Smooth muscle cell (in vitro differentiated cells): ENCODE measurements around the gene SOBP. TPM values are rescaled to one million over a fixed set of nuclear protein-coding genes. Genes with fewer than 3 reads are reported as not detected.

Experiments
- DNase-seq: peaks from one replicate; lab custom pipeline; 2025; ENCODE audit not compliant: unreplicated experiment; lab: John Stamatoyannopoulos, UW
- H2AFZ ChIP-seq: fragments of 200-600 bp; sonication (generic); 2 replicates; pipeline ENCODE4 v1.6.0; 2016; ENCODE audit warnings: antibody characterized with exemption, low read depth, mild to moderate bottlenecking
- H3F3A ChIP-seq: fragments of 200-600 bp; sonication (generic); 2 replicates; pipeline ENCODE4 v1.6.0; 2017; ENCODE audit warnings: antibody characterized with exemption, low read depth
- H3K27ac ChIP-seq: fragments of 200-600 bp; sonication (generic); 2 replicates; pipeline ENCODE4 v1.5.1; 2016; ENCODE audit warnings: low read depth, mild to moderate bottlenecking
- H3K27me3 ChIP-seq: fragments of 200-600 bp; sonication (generic); 2 replicates; pipeline ENCODE4 v1.6.1; 2016; ENCODE audit warnings: low read depth, mild to moderate bottlenecking
- H3K36me3 ChIP-seq: fragments of 200-600 bp; sonication (generic); 2 replicates; pipeline ENCODE4 v1.5.1; 2016; ENCODE audit warnings: low read depth
- H3K4me1 ChIP-seq: fragments of 200-600 bp; sonication (generic); 2 replicates; pipeline ENCODE4 v1.5.1; 2016; ENCODE audit warnings: low read depth
- H3K4me2 ChIP-seq: fragments of 200-600 bp; sonication (generic); 2 replicates; pipeline ENCODE4 v1.6.0; 2016; ENCODE audit warnings: mild to moderate bottlenecking
- H3K4me3 ChIP-seq: fragments of 200-600 bp; sonication (generic); 2 replicates; pipeline ENCODE4 v1.5.1; 2016; ENCODE audit warnings: mild to moderate bottlenecking
- H3K79me2 ChIP-seq: fragments of 200-600 bp; sonication (generic); 2 replicates; pipeline ENCODE4 v1.6.0; 2016; ENCODE audit warnings: low read depth, mild to moderate bottlenecking
- H3K9ac ChIP-seq: fragments of 200-600 bp; sonication (generic); 2 replicates; pipeline ENCODE4 v1.6.0; 2016; ENCODE audit warnings: low read depth
- H3K9me3 ChIP-seq: fragments of 200-600 bp; sonication (generic); replicated peaks from 2 replicates; pipeline ENCODE4 v1.5.1; 2016; ENCODE audit warnings: low read depth
- H4K20me1 ChIP-seq: fragments of 200-600 bp; sonication (generic); 2 replicates; pipeline ENCODE4 v1.6.0; 2016; ENCODE audit warnings: low read depth
- CTCF ChIP-seq: fragments of 200-600 bp; sonication (generic); IDR thresholded peaks from 2 replicates; pipeline ENCODE4 v1.5.1; 2017; ENCODE audit warnings: borderline replicate concordance, mild to moderate bottlenecking, antibody characterized with exemption; ENCODE audit not compliant: insufficient read depth, poor library complexity, severe bottlenecking
- WGBS: methylation state at CpG from one replicate; pipeline ENCODE4 v1.1.7; 2016; ENCODE audit warnings: low lambda C conversion rate; 5-methylcytosine and 5-hydroxymethylcytosine counted together
- polyA plus RNA-seq: library from polyadenylated mRNA; unstranded; fragments of >200 nt; fragmentation: Nextera tagmentation; extraction: Ambion mirVana; gene quantifications from 2 replicates; pipeline ENCODE4 v1.2.1, GENCODE V29; 2016
- total RNA-seq: library from RNA; depleted of rRNA; stranded (reverse); fragments of >200 nt; gene quantifications from 2 replicates; pipeline ENCODE4 v1.2.3, GENCODE V29; 2014

SOBP gene
- total and polyA plus RNA-seq, 2 experiments from 2014 or later: 0.67 to 4.0 TPM

DNA sequence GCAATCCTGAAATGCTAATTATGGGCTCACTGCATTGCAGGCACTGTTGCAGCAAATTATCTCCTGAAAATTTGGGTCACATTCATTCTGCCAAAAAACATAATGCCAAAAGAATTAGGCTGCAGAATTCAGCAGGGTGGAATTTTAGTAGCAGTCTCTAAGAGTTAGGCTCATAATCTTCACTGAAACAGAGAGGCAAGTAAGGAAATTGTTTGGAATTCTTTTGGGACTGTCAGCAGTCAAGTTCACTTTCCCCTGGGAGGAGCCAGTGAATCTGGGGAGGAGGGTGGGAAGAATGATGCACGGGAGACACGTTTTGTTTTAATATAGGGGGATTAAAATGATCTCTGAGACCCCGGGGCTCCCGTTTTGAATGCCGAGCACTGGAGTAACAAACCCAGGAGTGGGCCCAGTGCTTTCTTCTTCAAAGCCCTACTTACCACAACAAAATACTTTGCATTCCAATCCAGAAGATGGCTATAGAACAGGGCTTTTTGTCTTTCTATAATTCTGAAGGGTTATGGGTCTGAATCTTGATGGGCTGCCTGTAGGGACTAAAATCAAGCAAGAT is 44.7 kb downstream of the SOBP start:
- DNase-seq: no peak
- Histone ChIP-seq H3K27ac (no peak overlapping the region), H3K4me2 (peak overlapping the region; percentile 58), H2AFZ (peak overlapping the region; percentile 46), H3K9me3 (no peaks in the 10 kb centered on the region), H3K4me1 (peaks cover 59% of the 10 kb centered on the region), H3K36me3 (no peaks in the 10 kb centered on the region), H3K27me3 (no peaks in the 10 kb centered on the region), H4K20me1 (no peaks in the 10 kb centered on the region), H3K9ac (no peak overlapping the region), H3F3A (peaks cover 10% of the 10 kb centered on the region), H3K79me2 (no peaks in the 10 kb centered on the region), H3K4me3 (no peak overlapping the region)
- 7% methylated on average over 5 of the region's 5 CpGs for WGBS
- TF ChIP-seq CTCF: no peak

DNA sequence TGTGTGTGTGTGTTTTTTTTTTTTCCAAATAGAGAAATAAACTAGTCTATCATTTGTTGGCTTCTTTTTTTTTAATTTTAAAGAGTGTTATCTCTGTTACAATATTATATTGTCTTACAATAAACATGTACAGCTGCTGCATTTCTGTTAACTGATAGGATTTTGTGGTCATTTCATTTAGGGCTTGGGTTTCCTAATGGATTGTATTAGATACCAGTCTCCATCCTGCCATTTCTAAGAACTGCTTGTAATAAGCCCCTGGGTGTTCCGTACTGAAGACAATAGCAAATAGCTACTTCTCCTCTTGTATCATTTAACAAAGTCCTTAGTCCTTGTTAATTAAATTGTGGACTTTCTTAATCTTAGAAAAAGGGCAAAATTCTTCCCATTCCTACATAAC is 45.7 kb downstream of the SOBP start:
- Histone ChIP-seq H3K4me2 (no peak overlapping the region), H3K79me2 (no peaks in the 10 kb centered on the region), H3K9ac (no peak overlapping the region), H3K4me1 (peaks cover 63% of the 10 kb centered on the region), H3F3A (peaks cover 10% of the 10 kb centered on the region), H3K27ac (no peak overlapping the region), H3K9me3 (no peaks in the 10 kb centered on the region), H3K36me3 (no peaks in the 10 kb centered on the region), H3K4me3 (no peak overlapping the region), H3K27me3 (no peaks in the 10 kb centered on the region), H2AFZ (no peak overlapping the region), H4K20me1 (no peaks in the 10 kb centered on the region)
- TF ChIP-seq CTCF: no peak
- DNase-seq: no peak
- WGBS: 72% methylated on average over 1 of the region's 1 CpG

DNA sequence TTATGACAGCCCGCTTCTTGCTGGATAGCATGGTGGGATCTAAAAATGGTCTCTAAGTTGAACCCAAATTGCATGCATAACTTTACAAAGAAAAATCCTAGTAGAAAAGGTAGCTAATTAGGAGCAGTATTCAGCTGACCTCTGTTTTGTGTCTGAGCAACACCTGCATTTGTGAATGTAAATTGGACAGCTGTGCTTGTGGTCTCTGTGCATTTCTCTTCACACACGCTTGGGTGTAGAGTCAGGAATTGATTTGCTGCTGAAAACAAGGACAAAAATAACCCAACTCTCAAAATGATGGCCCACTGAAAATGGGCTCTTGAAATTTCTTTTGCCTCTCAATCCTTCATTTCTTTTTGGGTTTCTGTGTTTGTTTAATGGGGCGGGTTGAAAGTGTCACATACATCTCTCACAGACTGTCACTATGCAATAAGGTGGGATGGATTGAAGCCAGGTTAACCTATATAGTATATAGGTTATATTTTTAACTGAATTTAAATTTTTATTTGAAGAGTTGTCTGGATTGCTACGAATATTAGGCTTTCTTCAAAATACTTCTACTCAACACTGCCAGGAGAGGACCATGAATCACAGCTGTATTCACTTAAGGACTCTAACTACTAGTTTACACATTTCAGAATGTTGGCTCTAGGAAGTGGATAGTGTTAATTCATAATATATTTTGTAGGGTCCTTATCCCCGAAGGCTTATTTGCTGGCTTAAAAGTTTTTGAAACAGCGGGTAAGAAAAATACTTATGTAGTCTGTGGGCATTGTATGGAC is 46.5 kb downstream of the SOBP start:
- no peak overlapping the region for H3K27ac ChIP-seq
- H3F3A ChIP-seq: peaks cover 10% of the 10 kb centered on the region
- H3K4me3 ChIP-seq: no peak overlapping the region
- H4K20me1 ChIP-seq: no peaks in the 10 kb centered on the region
- H3K4me2 ChIP-seq: no peak overlapping the region
- no peak overlapping the region for H3K9ac ChIP-seq
- no peaks in the 10 kb centered on the region for H3K79me2 ChIP-seq
- no peak for DNase-seq
- WGBS: 86% methylated on average over 6 of the region's 6 CpGs
- no peaks in the 10 kb centered on the region for H3K27me3 ChIP-seq
- no peaks in the 10 kb centered on the region for H3K36me3 ChIP-seq
- no peak overlapping the region for H2AFZ ChIP-seq
- TF ChIP-seq CTCF: no peak
- H3K4me1 ChIP-seq: peaks cover 63% of the 10 kb centered on the region
- no peaks in the 10 kb centered on the region for H3K9me3 ChIP-seq
